ENCODE data around the gene DLX5.

- TF ChIP-seq CREM (CRISPR knock-in tag; IDR thresholded peaks at IDR 0.05) (no peak), TCF7 (CRISPR knock-in tag; IDR thresholded peaks at IDR 0.05; ENCODE audit: low read depth) (no peak), IRF1 (CRISPR knock-in tag; IDR thresholded peaks at IDR 0.05) (no peak), ZNF121 (CRISPR knock-in tag; IDR thresholded peaks at IDR 0.05) (no peak), ZNF263 (CRISPR knock-in tag; IDR thresholded peaks at IDR 0.05; ENCODE audit: low read depth) (no peak), ELF4 (CRISPR knock-in tag; IDR thresholded peaks at IDR 0.05; ENCODE audit: low read depth) (no peak), CTCF (IDR thresholded peaks at IDR 0.05) (no peak), E2F4 (CRISPR knock-in tag; IDR thresholded peaks at IDR 0.05; ENCODE audit: borderline replicate concordance, low read depth) (no peak), ETV6 (CRISPR knock-in tag; IDR thresholded peaks at IDR 0.05) (no peak), ATF1 (CRISPR knock-in tag; IDR thresholded peaks at IDR 0.05) (no peak)
- TF ChIP-seq, protein P1, sequence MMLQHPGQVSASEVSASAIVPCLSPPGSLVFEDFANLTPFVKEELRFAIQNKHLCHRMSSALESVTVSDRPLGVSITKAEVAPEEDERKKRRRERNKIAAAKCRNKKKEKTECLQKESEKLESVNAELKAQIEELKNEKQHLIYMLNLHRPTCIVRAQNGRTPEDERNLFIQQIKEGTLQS (CRISPR knock-in tag; conservative IDR thresholded peaks at IDR 0.05) = no peak
Observed at GRCh38 chr7:97001221-97001620, 23.4 kb downstream of the DLX5 start.
